HCEC 1CT (cell line): ENCODE measurements around the gene WDR49.
"Not testable (repeated sequence)": the region's sequence is repeated elsewhere in the genome, so short reads cannot be mapped to it uniquely, and the experiment has no call there.

Experiments used
- DNase-seq: peaks from one replicate; pipeline ENCODE4 v3.0.0-alpha.2; 2017

WDR49 gene

DNA sequence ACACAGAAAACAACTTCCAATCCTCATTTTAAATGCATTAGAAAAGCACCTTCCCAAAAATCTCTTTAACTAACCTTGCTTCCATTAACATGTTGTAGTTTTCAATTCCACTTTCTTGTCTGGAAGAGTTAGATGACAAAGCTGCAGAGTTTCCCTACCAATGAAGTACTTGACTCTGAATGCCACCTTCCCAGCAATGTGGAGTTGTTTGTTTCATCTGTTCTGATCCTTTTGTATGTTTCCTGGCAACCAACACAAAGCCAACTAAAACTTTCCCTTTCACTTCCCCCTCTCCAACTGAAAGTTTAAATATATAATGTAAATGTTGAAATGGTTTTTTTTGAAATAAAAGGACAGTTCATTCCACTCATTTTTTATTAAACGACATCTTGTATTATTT is at the start of gene WDR49:
TSS of gene WDR49 (minus strand) at position 183 of the 400 bp plus-strand sequence. CDS start 517 bp downstream, outside the sequence.
- no peak for DNase-seq

GRCh38 chr3:167700926-167701325 is 47.2 kb upstream of the WDR49 start:
- DNase-seq = no peak

DNA sequence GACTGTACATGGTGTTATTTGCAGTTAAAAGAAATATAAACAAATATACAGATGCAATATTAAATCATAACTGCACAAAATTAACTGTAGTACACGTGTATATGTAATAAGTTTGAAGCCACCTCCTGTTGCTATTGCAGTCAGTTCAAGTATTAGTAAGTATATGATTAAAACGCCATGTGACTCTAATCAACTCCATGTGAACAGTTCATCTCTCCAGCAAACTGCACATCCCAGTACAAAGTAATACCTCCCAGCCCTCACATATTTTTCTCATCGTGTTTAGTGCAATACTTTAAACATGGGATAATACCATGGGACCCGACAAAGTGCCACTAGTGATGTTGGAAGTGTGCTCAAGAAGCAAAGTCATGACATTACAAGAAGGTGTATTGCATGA is 46.3 kb upstream of the WDR49 start:
- no peak for DNase-seq

GRCh38 chr3:167694121-167694520 is 40.4 kb upstream of the WDR49 start:
- no peak for DNase-seq

- no peak for DNase-seq
These were observed 37.6 kb upstream of the WDR49 start for GRCh38 chr3:167691366-167691765.

DNA sequence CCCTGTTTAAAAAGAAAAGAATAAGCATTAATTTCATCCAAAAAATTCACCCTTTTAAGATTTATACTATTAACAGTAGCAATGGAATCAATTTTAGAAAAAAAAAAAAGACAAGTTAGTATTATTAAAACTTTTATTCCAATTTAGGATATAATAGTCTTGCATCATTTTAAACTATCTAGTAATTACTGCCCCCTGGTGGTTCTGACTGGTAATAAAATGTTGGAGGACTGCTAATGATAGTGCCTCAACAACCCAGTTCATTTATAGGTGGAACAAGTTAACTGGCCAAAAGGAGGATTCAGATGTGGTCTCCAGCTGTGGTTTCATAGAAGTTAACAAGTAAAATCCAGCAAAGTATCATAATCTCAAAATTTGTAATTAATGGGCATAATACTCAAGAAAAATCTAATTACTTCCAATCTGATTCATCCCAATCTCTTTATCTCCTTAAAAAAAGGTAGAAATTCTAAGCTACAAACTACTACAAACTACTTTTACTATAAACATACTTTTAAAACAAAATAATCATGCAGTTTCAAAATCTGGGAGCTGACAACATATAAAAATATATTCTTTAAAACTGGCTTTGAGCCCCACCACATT is 30.7 kb upstream of the WDR49 start:
- DNase-seq = peak; percentile 52

GRCh38 chr3:167679526-167679925 is 25.8 kb upstream of the WDR49 start:
- no peak for DNase-seq

DNA sequence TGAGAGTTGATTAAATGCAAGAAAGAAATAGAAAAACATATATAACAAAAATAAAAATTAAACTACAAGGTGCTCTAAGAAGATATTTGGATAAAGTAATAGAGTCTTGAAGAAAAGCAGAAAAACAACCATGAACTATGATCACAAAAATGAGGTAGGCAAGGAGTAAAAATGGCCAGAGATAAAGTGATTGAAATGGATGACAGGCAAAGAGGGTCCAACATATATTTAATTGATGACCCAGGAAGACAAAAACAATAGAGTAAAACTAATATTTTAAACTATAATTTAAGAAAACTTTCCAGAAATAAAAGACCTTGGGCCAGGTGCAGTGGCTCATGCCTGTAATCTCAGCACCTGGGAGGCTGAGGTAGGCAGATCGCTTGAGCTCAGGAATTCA is 22.1 kb upstream of the WDR49 start:
- no peak for DNase-seq

DNA sequence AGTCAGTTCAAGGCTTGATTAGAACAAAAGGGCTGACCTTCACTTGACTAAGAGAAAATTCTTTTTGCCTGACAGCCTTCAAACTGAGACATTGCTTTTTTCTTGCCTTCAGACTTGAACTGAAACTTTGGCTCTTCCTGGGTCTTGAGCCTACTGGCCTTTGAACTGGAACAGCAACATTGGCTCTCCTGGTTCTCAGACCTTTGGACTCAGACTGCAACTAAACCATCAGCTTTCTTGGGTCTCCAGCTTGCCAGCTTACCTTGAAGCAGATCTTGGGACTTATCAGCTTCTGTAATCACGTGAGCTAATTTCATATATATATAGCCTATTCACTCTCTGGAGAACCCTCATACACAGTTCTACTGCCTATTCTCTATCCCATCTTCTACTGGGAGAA is 19.5 kb upstream of the WDR49 start:
- no peak for DNase-seq

DNA sequence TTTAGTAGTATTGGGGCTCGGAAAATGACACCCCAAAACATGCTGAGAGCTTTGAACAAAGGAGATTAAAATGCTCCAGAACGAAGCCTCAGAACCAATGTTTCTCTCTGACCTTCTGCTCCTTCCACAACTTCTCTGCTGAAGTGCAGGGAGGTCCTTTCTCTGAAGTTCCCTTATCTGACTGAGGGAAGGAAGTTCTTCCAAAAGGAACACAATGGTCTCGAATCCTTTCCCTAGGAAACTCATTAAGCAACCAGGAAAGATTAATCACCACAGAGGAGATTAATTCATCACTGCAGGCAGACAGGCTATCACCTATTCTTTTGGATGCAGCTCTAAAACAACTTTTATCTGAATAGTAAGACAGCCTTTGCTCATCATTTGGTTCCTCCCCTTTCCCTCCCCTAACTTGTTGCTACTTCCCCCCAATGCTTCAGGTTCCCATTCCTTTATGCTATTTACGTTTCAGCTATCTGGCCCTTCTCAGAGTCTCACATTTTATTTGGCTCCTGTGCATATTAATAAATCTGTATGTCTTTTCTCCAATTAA is 18.2 kb upstream of the WDR49 start:
- DNase-seq = no peak

GRCh38 chr3:167669699-167670098 is 16.0 kb upstream of the WDR49 start:
- DNase-seq = no peak

DNA sequence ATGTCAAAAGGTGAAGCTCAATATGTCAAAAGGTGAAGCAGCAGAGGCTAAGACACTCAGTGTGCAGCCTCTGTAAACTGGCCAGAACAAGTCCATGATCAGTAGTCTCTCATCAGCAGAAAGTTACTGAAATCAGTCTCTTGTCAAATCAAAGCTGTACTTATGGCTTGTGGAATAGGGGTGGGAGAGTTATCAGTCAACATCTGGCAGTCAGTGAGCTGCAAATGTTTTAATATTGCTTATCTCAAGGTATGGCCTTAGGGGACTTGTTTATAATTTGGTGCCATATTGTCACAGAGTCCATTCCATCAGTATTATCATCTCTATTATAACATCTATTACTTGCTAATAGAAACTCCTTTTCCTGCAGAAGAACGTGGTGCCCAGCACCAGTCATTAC is 14.9 kb upstream of the WDR49 start:
- DNase-seq = no peak

DNA sequence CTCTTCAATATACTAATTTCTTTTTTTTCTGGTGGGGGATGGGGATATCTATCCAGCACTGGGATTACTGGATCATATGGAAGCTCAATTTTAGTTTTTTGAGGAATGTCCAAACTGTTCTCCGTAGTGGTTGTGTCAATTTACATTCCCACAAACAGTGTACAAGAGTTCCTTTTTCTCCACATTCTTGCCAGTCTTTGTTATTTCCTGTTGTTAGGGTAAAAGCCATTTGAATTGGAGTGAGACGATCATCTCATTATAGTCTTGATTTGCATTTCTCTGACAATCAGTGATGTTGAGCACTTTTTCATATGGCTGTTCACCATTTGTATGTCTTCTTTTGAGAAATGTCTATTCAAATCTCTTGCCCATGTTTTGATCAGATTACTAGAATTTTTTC is 12.8 kb upstream of the WDR49 start:
- DNase-seq = no peak

GRCh38 chr3:167662919-167663400 is 9.2 kb upstream of the WDR49 start:
- DNase-seq = no peak

DNA sequence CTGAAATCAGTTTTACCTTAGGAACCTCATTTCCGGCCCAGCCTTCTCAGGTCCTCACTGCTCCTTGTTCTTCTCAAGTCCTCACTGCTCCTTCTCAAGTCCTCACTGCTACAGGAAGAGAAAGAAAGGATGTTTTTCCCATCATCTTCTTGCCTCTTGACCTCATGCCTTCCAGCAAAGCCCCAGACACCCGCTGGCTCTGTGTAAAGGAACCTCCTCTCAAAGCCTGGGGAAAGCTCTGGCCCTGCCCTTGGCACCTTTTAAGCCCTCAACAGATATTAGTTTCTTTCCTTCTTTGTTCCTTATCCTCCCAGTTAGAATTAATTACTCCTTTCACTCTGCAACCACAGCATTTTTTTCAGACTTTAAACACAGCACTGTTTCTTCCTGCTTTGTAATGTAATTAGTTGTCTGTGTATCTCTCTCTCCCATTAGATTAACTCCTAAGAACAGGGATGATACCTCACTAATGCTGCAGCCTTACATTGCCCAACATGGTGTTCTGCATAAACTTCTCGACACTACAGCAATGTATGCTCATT is 4.0 kb upstream of the WDR49 start:
- DNase-seq = no peak

- DNase-seq = no peak
These were observed 3.1 kb upstream of the WDR49 start for GRCh38 chr3:167656821-167657220.

GRCh38 chr3:167653155-167653554 is 587 bp downstream of the WDR49 start:
- DNase-seq = no peak

GRCh38 chr3:167651826-167652225 is 1.9 kb downstream of the WDR49 start:
- no peak for DNase-seq

- no peak for DNase-seq
These were observed 3.3 kb downstream of the WDR49 start for GRCh38 chr3:167650459-167650858.

DNA sequence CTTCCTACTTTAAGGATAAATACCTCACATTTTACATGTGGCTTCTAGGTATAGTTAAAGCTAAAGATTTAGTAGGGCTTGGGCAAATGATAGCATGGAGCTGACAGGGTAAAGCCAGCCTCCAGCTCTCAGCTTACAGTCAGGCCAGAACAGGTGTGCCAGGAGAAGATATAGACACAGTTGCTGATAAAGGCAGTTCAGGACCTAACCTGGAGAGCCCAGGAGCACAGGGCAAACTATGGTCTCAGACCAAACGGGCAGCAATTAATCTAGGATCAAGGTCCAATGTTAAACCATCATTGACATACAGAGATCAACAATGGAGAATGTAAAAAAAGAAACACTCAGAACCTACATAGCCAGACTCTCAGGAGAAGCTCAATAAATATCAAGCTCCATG is 4.0 kb downstream of the WDR49 start:
- no peak for DNase-seq

GRCh38 chr3:167644611-167645010 is 9.1 kb downstream of the WDR49 start:
- no peak for DNase-seq

DNA sequence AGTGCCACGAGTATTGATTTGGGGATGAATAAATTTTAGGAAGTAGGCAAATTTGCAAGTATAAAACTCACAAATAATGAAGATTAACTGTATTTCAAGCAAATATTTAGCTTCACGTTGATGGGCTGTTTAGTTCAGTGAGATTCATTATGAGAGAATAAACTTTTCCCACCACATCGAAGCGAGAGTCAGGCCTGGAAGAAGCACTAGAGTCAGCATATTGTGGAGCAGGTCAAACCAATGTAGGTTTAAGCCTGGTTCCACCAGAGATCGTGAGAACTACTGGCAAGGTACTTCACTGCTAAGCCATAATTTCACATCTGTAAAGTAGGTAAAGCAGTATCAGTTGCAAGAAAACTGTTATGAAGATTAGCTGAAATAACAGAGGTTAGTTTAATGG is 22.3 kb downstream of the WDR49 start:
- no peak for DNase-seq

GRCh38 chr3:167626490-167626889 is 27.3 kb downstream of the WDR49 start:
- no peak for DNase-seq

DNA sequence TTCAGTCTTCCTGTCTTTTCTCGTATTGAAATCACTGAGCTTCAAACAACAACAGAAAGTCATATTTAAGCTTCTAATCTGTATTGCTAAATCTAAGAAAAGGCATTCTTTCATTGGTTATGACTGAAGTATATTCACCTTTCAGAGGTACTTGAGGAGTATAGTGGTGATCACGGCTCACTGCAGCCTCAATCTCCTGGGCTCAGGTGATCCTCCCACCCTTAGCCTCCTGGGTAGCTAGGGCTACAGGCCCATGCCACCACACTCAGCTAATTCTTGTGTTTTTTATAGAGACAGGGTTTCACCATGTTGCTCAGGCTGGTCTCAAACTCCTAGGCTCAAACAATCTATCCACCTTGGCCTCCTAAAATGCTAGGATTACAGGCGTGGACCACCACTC is 38.7 kb downstream of the WDR49 start:
- DNase-seq = no peak

- DNase-seq = not testable (repeated sequence)
These were observed 39.5 kb downstream of the WDR49 start for GRCh38 chr3:167614196-167614595.
